CD1c-positive myeloid dendritic cell (primary cell): ENCODE results near the gene POLR1H.

Experiments
- DNase-seq: peaks from one replicate; pipeline ENCODE4 v3.0.0-alpha.2; 2016; ENCODE audit errors: extremely low spot score

The POLR1H gene

GRCh38 chr6:30061858-30062458 lies 893 bp downstream of the POLR1H start:
- peak; percentile 17 for DNase-seq

DNA sequence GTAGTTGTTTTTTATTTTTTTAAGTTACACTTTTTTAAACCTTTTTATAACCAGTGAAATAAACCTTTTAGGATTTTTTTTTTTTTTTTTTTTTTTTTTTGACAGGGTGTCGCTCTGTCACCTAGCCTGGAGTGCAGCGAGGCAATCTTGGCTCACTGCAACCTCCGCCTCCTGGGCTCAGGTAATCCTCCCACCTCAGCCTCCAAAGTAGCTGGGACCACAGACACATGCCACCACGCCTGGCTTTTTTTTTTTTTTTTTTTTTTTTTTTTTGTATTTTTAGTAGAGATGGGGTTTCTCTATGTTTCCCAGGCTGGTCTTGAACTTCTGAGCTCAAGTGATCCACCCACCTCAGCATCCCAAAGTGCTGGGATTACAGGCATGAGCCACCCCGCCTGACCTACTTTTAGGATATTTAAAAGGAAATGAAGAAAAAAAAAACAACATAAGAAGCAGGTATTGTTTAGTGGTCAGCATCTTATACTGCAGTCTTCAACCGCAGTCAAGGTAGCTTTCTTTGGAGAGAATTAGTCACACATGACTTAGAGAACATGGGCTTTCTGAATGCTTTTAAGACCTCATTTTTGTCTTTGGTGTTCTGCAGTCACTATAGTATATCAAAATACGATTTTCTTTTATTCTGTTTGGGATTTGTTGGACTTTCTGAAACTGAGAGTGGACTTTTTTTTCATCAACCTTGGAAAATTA lies 1.6 kb downstream of the POLR1H start:
- no peak for DNase-seq

DNA sequence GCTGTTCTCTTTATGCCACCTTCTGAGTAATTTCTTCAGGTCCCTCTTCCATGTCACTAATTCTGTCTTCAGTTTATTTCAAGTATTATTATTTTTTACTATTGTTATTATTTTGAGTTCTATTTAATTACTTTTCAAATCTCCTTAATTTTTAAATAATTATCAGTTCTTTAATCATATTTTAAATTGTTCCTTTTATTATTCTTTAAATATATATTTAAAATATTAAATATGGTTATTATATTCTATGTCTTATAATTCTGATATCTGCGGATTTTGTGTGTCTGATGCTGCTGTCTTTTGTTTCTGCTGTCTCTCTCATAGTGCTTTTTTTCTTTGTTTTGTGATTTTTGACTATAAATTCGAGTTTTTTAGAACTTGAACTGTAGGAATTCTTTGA lies 2.2 kb downstream of the POLR1H start:
- no peak for DNase-seq

DNA sequence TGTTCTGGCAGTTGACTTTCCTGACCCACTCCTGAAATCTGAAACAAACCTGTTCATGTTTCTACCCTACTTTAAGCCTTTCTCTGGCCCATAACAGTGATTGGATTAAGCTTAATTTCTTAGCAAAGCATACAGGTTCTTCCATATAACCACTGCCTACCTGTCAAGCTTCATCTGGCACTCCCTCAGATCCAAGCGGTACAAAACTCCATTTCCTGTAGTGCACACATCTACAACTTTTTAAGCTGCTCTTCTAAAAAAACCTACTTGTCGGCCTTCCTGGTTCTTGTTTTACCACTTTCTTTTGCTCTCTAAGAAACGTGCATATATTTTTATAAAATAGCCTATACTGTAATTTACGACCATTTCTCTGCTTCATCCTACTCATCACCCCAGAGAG lies 5.0 kb downstream of the POLR1H start:
- peak; percentile 5 for DNase-seq

- DNase-seq, result peak; percentile 99
Measured at GRCh38 chr6:30066577-30067459, 5.8 kb downstream of the POLR1H start, which contains the start of gene PPP1R11. Gene PPP1R11, plus strand, starts transcription at chr6:30067198. Its CDS starts 213 bp downstream, at chr6:30067411.

- DNase-seq, result no peak
Measured at GRCh38 chr6:30067460-30068139, 6.5 kb downstream of the POLR1H start.

- no peak for DNase-seq
Measured at GRCh38 chr6:30071081-30071818, 10.2 kb downstream of the POLR1H start.

GRCh38 chr6:30071858-30072257 lies 10.8 kb downstream of the POLR1H start:
- DNase-seq, result no peak

DNA sequence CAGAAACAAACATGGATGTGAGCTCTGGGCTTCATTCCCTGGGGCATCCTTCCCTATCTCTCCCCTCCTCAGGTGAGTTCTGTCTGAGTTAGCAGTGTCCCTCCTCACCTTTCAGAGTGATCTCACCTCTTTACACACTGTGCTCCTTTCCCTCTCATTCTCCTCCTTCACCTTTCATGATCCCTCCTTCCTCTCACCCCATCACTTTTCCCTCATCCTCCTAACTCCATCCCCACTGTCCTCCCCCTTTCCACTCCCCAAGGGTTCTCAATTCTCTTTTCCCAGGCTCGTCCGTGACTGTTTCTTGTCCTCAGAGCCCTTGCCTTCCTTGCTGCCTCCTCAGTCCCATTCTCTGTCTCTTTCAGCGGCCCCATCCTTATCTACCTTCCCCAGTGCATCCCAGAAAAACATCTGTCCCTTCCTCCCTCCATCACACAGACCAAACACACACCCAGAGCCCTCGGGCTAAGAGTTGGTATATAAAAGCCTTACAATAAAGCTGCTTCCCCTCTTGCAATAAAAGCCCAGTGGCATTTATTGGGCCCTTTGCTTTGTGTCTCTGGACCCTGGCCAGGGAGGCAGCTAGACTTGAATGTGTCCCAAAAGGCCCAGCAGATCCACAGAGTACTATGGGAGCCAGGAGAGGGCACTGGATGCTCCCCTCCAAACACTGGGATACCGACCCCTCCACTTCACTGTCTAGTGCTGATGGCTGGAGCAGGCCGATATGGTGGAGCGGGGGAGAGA lies 12.6 kb downstream of the POLR1H start:
- no peak for DNase-seq

- no peak for DNase-seq
Measured at GRCh38 chr6:30074331-30075093, 13.4 kb downstream of the POLR1H start.

DNA sequence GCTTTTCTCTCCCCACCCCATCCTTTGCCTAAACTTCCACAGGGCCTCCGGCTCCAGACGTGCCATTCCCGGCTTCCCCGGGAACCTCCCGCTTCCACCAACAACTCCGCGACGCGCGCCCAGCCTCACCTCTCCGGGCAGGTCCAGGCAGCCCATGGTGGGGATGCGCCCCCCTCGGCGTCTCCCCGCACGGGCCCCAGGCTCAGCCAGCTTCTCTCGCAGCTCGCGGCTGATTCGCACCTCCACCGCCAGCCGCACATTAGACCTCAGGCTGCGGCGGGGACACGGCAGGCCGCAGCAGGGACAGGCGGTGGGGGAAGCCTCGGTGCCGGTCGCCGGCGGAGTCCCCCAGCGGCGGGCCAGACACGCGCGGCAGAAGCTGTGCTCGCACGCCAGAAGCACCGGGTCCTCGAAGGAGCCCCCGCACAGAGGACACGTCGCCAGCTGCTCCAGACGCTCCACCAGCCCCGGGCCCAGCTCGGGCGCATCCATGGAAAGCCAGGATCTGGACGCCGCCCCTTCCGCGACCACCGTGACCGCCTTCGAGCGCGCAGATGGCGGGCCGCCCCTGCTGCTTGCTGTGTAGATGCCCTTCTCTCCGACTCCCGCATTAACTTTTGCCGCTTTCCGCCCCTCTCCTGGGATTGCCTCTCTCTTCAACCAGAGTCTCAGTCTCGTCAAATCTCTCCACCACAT lies 14.2 kb downstream of the POLR1H start, which contains the start of gene RNF39:
TSS of gene RNF39 (minus strand) at position 676 of the 696 bp plus-strand sequence. CDS start at position 492, 184 bp downstream.
- no peak for DNase-seq

GRCh38 chr6:30075790-30076732 lies 15.0 kb downstream of the POLR1H start:
- DNase-seq, result no peak

- no peak for DNase-seq
Measured at GRCh38 chr6:30077218-30077617, 16.2 kb downstream of the POLR1H start.

GRCh38 chr6:30087876-30088275 lies 26.8 kb downstream of the POLR1H start:
- no peak for DNase-seq

DNA sequence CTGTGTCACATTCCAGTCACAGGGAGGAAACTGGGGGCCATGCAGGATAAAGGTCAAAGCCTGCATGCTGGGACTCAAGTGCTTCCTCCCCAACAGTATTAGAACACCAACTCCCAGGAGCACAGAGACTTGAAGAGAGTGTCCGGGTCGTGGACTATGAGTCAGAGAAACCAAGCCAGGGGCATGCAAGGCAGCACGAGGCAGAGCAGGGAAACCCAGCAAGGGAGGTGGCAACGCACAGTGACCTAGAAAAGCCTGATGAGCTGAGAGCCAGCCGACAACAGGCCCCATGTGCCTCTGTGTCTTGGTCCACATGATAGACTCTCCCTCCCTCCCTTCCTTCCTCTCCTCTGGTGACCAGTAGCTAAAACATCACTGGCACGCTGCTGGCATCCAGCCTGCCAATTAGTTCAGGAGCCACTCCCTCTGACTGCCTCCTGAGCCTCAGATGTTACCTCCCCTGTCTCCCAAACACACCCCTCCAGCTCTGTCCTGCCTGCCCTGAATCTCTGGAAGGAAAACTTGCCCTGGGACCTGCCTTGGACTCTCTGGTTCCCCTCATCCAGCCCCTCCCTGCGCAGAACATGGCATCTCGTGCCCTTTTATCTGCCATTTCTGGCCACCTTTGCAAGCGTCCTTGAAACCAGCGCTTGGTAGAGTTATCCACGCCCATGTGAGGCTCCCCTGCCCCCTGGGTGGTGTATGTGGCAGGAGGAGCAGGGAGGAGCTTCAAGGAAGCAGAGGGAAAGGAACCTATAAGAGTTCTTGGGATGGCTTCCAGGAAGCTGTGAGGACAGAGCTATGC lies 30.7 kb downstream of the POLR1H start:
- no peak for DNase-seq

DNA sequence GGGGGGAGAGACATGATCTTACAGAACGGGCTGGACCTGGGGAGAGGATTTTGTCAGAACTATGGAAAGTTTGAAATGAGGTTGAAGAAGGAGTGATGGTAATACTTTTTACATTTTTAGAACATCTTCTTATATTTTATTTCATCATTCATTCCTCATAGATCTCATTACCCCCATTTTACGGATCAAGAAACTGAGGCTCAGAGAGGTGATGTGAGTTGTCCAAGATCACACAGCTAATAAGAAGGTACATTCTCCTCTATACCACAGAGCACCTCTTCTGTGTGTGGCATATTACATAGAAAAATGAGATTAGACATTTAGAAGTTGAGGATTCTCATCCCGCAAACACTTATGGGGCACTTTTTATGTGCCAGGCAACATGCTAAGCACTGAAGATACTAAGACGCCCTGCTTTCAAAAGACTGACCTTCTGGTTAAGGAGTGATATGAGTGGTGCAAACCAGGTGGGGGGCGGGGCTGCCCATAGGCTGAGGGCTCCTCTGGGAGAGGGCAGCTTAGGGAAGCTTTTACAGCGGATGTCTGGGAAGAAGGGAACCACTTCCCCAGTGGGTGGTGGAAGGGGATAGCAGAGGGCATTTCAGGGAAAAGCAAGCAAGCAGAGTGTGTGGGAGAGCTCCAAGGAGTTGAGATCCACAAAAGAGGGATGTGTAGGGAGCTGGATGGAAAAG lies 31.9 kb downstream of the POLR1H start:
- DNase-seq, result no peak
